Activated naive CD8-positive, alpha-beta T cell treated with anti-CD3 and anti-CD28 coated beads for 36 hours (primary cell): Measurements from ENCODE around the gene FUCA1. TPM values are rescaled to one million over a fixed set of nuclear protein-coding genes. Genes with fewer than 3 reads are reported as not detected.
A peak's percentile ranks its signal among the peaks of the same experiment; 100 is the strongest.

ENCODE experiments used
- DNase-seq: peaks from one replicate; pipeline ENCODE4 v3.0.0; 2021
- H3K27ac Mint-ChIP-seq: one replicate; pipeline ENCODE4 v1.8.0; 2022; ENCODE audit warnings: mild to moderate bottlenecking, moderate library complexity, mixed read lengths
- H3K27me3 Mint-ChIP-seq: one replicate; pipeline ENCODE4 v1.8.0; 2022; ENCODE audit warnings: mild to moderate bottlenecking, mixed read lengths
- H3K36me3 Mint-ChIP-seq: one replicate; pipeline ENCODE4 v1.8.0; 2021; ENCODE audit warnings: mild to moderate bottlenecking, mixed read lengths
- H3K4me1 Mint-ChIP-seq: one replicate; pipeline ENCODE4 v1.8.0; 2021; ENCODE audit warnings: mixed read lengths
- H3K4me3 Mint-ChIP-seq: one replicate; pipeline ENCODE4 v1.8.0; 2022; ENCODE audit warnings: mild to moderate bottlenecking, moderate library complexity, mixed read lengths
- H3K9me3 Mint-ChIP-seq: one replicate; pipeline ENCODE4 v1.8.0; 2022; ENCODE audit warnings: mixed read lengths
- total RNA-seq, 2 experiments: library from RNA; stranded (reverse); gene quantifications; one replicate each; pipeline ENCODE4 v1.2.3, GENCODE V29; 2021

Gene FUCA1
- total RNA-seq, 2 experiments from 2014 or later: 4.7 to 5.1 TPM

DNA sequence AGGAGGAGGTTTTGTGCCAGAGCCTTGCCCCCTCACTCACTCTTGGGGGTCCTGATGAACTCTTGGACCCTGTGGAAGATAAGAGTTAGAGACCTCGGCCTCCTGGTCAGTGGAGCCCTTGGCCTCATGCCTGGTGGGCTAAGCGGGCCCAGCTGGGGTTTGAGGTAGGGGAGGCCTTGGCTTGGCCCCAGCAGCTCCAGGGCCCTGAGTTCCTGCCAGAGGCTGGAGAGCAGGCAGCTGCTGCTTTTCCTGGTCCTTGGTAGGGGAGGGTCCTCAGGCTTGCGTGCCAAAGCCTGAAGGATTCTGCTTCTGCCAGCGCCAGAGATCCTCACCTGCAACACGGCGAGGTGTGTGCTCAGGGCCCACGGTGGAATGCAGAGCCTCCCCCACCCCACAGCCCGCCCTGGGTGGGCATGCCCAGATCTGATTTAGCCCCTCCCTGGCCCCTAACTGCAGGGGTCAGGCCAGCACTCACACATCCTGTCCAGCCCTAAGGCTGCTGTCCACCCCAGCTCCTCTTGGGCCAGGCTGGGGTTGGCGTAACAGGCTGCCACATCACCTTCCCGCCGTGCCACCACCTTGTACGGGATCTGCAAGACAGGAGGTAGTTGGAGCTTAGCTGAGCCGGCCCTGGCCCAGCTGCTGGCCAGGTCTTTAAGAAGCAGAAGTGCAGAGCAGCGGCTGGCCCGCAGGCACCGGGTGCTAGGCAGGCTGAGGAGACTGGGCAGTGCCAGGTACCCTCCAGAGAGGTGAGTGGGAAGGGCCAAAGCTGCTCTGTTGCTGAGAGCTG, 72.2 kb downstream of the FUCA1 start:
- DNase-seq: no peak
- H3K36me3 Mint-ChIP-seq: peaks cover 6% of the 10 kb centered on the region
- H3K4me1 Mint-ChIP-seq: peaks cover 18% of the 10 kb centered on the region
- H3K4me3 Mint-ChIP-seq: no peak overlapping the region
- no peaks in the 10 kb centered on the region for H3K27me3 Mint-ChIP-seq
- no peaks in the 10 kb centered on the region for H3K9me3 Mint-ChIP-seq
- H3K27ac Mint-ChIP-seq: peak overlapping the region; percentile 61

Other genes with a start within 250 kb of the FUCA1 start
- 1,000 to 10,000 TPM; 1,457 to 1,518 TPM for gene RPL11, start 176.5 kb downstream of the FUCA1 start, total RNA-seq
- 10 to 100 TPM; 58.5 to 60.6 TPM for gene ELOA, start 124.8 kb downstream of the FUCA1 start, total RNA-seq
- 10 to 100 TPM; 89.1 to 92.3 TPM for gene PITHD1, start 89.9 kb downstream of the FUCA1 start, total RNA-seq
- 10 to 100 TPM; 76.8 to 79.5 TPM for gene LYPLA2, start 77.1 kb downstream of the FUCA1 start, total RNA-seq
- gene GALE, start 67.5 kb downstream of the FUCA1 start, total RNA-seq: 10 to 100 TPM; 48.6 to 51.8 TPM
- 10 to 100 TPM; 29.2 to 30.3 TPM for gene HMGCL, start 42.9 kb downstream of the FUCA1 start, total RNA-seq
- gene CNR2, start 45.1 kb upstream of the FUCA1 start, total RNA-seq: under 1 TPM; 0.16 to 0.28 TPM
- 100 to 1,000 TPM; 162 to 165 TPM for gene PNRC2, start 91.5 kb upstream of the FUCA1 start, total RNA-seq
- gene SRSF10, start 112.0 kb upstream of the FUCA1 start, total RNA-seq: 100 to 1,000 TPM; 229 to 234 TPM
- not detected for gene MYOM3, start 243.8 kb upstream of the FUCA1 start, total RNA-seq